Smooth muscle cell (in vitro differentiated cells): ENCODE data around the gene ACTR3C. TPM values are rescaled to one million over a fixed set of nuclear protein-coding genes. Genes with fewer than 3 reads are reported as not detected.

Experiments used
- DNase-seq: peaks from one replicate; lab custom pipeline; 2025; ENCODE audit not compliant: unreplicated experiment; lab: John Stamatoyannopoulos, UW
- H2AFZ ChIP-seq: fragments of 200-600 bp; sonication (generic); 2 replicates; pipeline ENCODE4 v1.6.0; 2016; ENCODE audit warnings: antibody characterized with exemption, low read depth, mild to moderate bottlenecking
- H3F3A ChIP-seq: fragments of 200-600 bp; sonication (generic); 2 replicates; pipeline ENCODE4 v1.6.0; 2017; ENCODE audit warnings: antibody characterized with exemption, low read depth
- H3K27ac ChIP-seq: fragments of 200-600 bp; sonication (generic); 2 replicates; pipeline ENCODE4 v1.5.1; 2016; ENCODE audit warnings: low read depth, mild to moderate bottlenecking
- H3K27me3 ChIP-seq: fragments of 200-600 bp; sonication (generic); 2 replicates; pipeline ENCODE4 v1.6.1; 2016; ENCODE audit warnings: low read depth, mild to moderate bottlenecking
- H3K36me3 ChIP-seq: fragments of 200-600 bp; sonication (generic); 2 replicates; pipeline ENCODE4 v1.5.1; 2016; ENCODE audit warnings: low read depth
- H3K4me1 ChIP-seq: fragments of 200-600 bp; sonication (generic); 2 replicates; pipeline ENCODE4 v1.5.1; 2016; ENCODE audit warnings: low read depth
- H3K4me2 ChIP-seq: fragments of 200-600 bp; sonication (generic); 2 replicates; pipeline ENCODE4 v1.6.0; 2016; ENCODE audit warnings: mild to moderate bottlenecking
- H3K4me3 ChIP-seq: fragments of 200-600 bp; sonication (generic); 2 replicates; pipeline ENCODE4 v1.5.1; 2016; ENCODE audit warnings: mild to moderate bottlenecking
- H3K79me2 ChIP-seq: fragments of 200-600 bp; sonication (generic); 2 replicates; pipeline ENCODE4 v1.6.0; 2016; ENCODE audit warnings: low read depth, mild to moderate bottlenecking
- H3K9ac ChIP-seq: fragments of 200-600 bp; sonication (generic); 2 replicates; pipeline ENCODE4 v1.6.0; 2016; ENCODE audit warnings: low read depth
- H3K9me3 ChIP-seq: fragments of 200-600 bp; sonication (generic); replicated peaks from 2 replicates; pipeline ENCODE4 v1.5.1; 2016; ENCODE audit warnings: low read depth
- H4K20me1 ChIP-seq: fragments of 200-600 bp; sonication (generic); 2 replicates; pipeline ENCODE4 v1.6.0; 2016; ENCODE audit warnings: low read depth
- CTCF ChIP-seq: fragments of 200-600 bp; sonication (generic); IDR thresholded peaks from 2 replicates; pipeline ENCODE4 v1.5.1; 2017; ENCODE audit warnings: borderline replicate concordance, mild to moderate bottlenecking, antibody characterized with exemption; ENCODE audit not compliant: insufficient read depth, poor library complexity, severe bottlenecking
- WGBS: methylation state at CpG from one replicate; pipeline ENCODE4 v1.1.7; 2016; ENCODE audit warnings: low lambda C conversion rate; 5-methylcytosine and 5-hydroxymethylcytosine counted together
- polyA plus RNA-seq: library from polyadenylated mRNA; unstranded; fragments of >200 nt; fragmentation: Nextera tagmentation; extraction: Ambion mirVana; gene quantifications from 2 replicates; pipeline ENCODE4 v1.2.1, GENCODE V29; 2016
- total RNA-seq: library from RNA; depleted of rRNA; stranded (reverse); fragments of >200 nt; gene quantifications from 2 replicates; pipeline ENCODE4 v1.2.3, GENCODE V29; 2014

Gene ACTR3C
- total and polyA plus RNA-seq, 2 experiments from 2014 or later: 0.89 to 7.6 TPM

GRCh38 chr7:150336746-150337145 lies 13.4 kb upstream of the ACTR3C start:
- no peak for TF ChIP-seq CTCF
- H3K4me3 ChIP-seq: no peak overlapping the region
- WGBS: 97% methylated on average over 14 of the region's 14 CpGs
- H3K9me3 ChIP-seq: no peaks in the 10 kb centered on the region
- peaks cover 19% of the 10 kb centered on the region for H3K4me1 ChIP-seq
- H3F3A ChIP-seq: no peaks in the 10 kb centered on the region
- H3K36me3 ChIP-seq: no peaks in the 10 kb centered on the region
- DNase-seq: no peak
- no peak overlapping the region for H3K27ac ChIP-seq
- H4K20me1 ChIP-seq: no peaks in the 10 kb centered on the region
- no peak overlapping the region for H3K9ac ChIP-seq
- peaks cover 16% of the 10 kb centered on the region for H3K27me3 ChIP-seq
- H3K4me2 ChIP-seq: no peak overlapping the region
- H2AFZ ChIP-seq: no peak overlapping the region
- H3K79me2 ChIP-seq: no peaks in the 10 kb centered on the region

GRCh38 chr7:150335774-150336112 lies 12.4 kb upstream of the ACTR3C start:
- no peak overlapping the region for H3K9ac ChIP-seq

GRCh38 chr7:150335108-150335773 lies 11.9 kb upstream of the ACTR3C start:
- H4K20me1 ChIP-seq: no peaks in the 10 kb centered on the region
- TF ChIP-seq CTCF: no peak
- H3F3A ChIP-seq: no peaks in the 10 kb centered on the region
- H3K79me2 ChIP-seq: no peaks in the 10 kb centered on the region
- 58% methylated on average over 7 of the region's 7 CpGs for WGBS
- peaks cover 8% of the 10 kb centered on the region for H3K4me1 ChIP-seq
- no peaks in the 10 kb centered on the region for H3K9me3 ChIP-seq
- no peak overlapping the region for H3K27ac ChIP-seq
- H3K36me3 ChIP-seq: no peaks in the 10 kb centered on the region
- H3K4me2 ChIP-seq: no peak overlapping the region
- H3K4me3 ChIP-seq: no peak overlapping the region
- no peak for DNase-seq
- peaks cover under 1% of the 10 kb centered on the region for H3K27me3 ChIP-seq
- no peak overlapping the region for H2AFZ ChIP-seq
- no peak overlapping the region for H3K9ac ChIP-seq

More at GRCh38 chr7:150335774-150336112, 12.4 kb upstream of the ACTR3C start:
- Histone ChIP-seq H3K9me3 (no peaks in the 10 kb centered on the region), H4K20me1 (no peaks in the 10 kb centered on the region), H2AFZ (no peak overlapping the region), H3K27me3 (peaks cover 6% of the 10 kb centered on the region), H3K27ac (no peak overlapping the region), H3K4me1 (peaks cover 13% of the 10 kb centered on the region), H3K36me3 (no peaks in the 10 kb centered on the region), H3F3A (no peaks in the 10 kb centered on the region), H3K4me3 (no peak overlapping the region), H3K4me2 (no peak overlapping the region), H3K79me2 (no peaks in the 10 kb centered on the region)
- DNase-seq: no peak
- WGBS: 87% methylated on average over 6 of the region's 6 CpGs
- TF ChIP-seq CTCF: no peak

GRCh38 chr7:150334108-150334507 lies 10.8 kb upstream of the ACTR3C start:
- TF ChIP-seq CTCF: no peak
- no peak overlapping the region for H3K9ac ChIP-seq

More at GRCh38 chr7:150334108-150334507, 10.8 kb upstream of the ACTR3C start:
- no peak overlapping the region for H3K4me3 ChIP-seq
- DNase-seq: no peak
- peaks cover 3% of the 10 kb centered on the region for H3K4me1 ChIP-seq
- no peak overlapping the region for H2AFZ ChIP-seq
- WGBS: 91% methylated on average over 8 of the region's 8 CpGs
- H3F3A ChIP-seq: no peaks in the 10 kb centered on the region
- no peaks in the 10 kb centered on the region for H3K9me3 ChIP-seq
- H3K4me2 ChIP-seq: no peak overlapping the region
- no peaks in the 10 kb centered on the region for H3K36me3 ChIP-seq
- no peaks in the 10 kb centered on the region for H4K20me1 ChIP-seq
- H3K79me2 ChIP-seq: no peaks in the 10 kb centered on the region
- H3K27ac ChIP-seq: no peak overlapping the region
- H3K27me3 ChIP-seq: no peaks in the 10 kb centered on the region
